OCI-LY7 (cell line): ENCODE data around the gene PIEZO1. TPM values are rescaled to one million over a fixed set of nuclear protein-coding genes. Genes with fewer than 3 reads are reported as not detected.

ENCODE experiments used
- BruUV-seq: library from RNA; stranded (reverse); fragments of 400-500 nt; replicated peaks from 2 replicates; lab custom pipeline; 2021; lab: Mats Ljungman, UMichigan
- CTCF ChIA-PET: fragments of 300-600 bp; sonication (Branson Sonifier 250); formaldehyde crosslinking; loops from one replicate; lab custom pipeline; 2022; ENCODE audit warnings: antibody characterized with exemption; ENCODE audit not compliant: unreplicated experiment; lab: Charles Lee
- POLR2A ChIA-PET: fragments of 300-600 bp; sonication (Branson Sonifier 250); formaldehyde crosslinking; loops from one replicate; lab custom pipeline; 2022; ENCODE audit warnings: antibody characterized with exemption; lab: Charles Lee
- DNase-seq: peaks from one replicate; pipeline ENCODE4 v3.0.0-alpha.2; 2015; ENCODE audit warnings: low spot score
- H2AFZ ChIP-seq: fragments of 200-600 bp; sonication (generic), shearing (Covaris generic); 2 replicates; pipeline ENCODE4 v1.6.1; 2014; ENCODE audit warnings: mild to moderate bottlenecking, antibody characterized with exemption, low read length, moderate library complexity
- H3K27ac ChIP-seq: fragments of 200-600 bp; sonication (generic); 2 replicates; pipeline ENCODE4 v1.5.1; 2014; ENCODE audit warnings: mixed run types, low read depth, mild to moderate bottlenecking, moderate library complexity, low read length, inconsistent platforms; ENCODE audit not compliant: poor library complexity, severe bottlenecking
- H3K36me3 ChIP-seq: fragments of 200-600 bp; sonication (generic); 2 replicates; pipeline ENCODE4 v1.6.1; 2014; ENCODE audit warnings: mild to moderate bottlenecking, antibody characterized with exemption, low read length, moderate library complexity, mixed read lengths; ENCODE audit not compliant: insufficient read depth
- H3K4me1 ChIP-seq: fragments of 200-600 bp; sonication (generic); 2 replicates; pipeline ENCODE4 v1.5.1; 2014; ENCODE audit warnings: mild to moderate bottlenecking, low read length; ENCODE audit not compliant: insufficient read depth, poor library complexity, severe bottlenecking
- H3K4me2 ChIP-seq: fragments of 200-600 bp; sonication (generic); 2 replicates; pipeline ENCODE4 v1.6.1; 2014; ENCODE audit warnings: mild to moderate bottlenecking, low read length
- H3K4me3 ChIP-seq: fragments of 200-600 bp; sonication (generic); 2 replicates; pipeline ENCODE4 v1.5.1; 2014; ENCODE audit warnings: mild to moderate bottlenecking, low read depth, low read length; ENCODE audit not compliant: poor library complexity, severe bottlenecking
- H3K79me2 ChIP-seq: fragments of 200-600 bp; sonication (generic); 2 replicates; pipeline ENCODE4 v1.6.1; 2016; ENCODE audit warnings: low read depth, mild to moderate bottlenecking, low read length, moderate library complexity, mixed read lengths; ENCODE audit not compliant: insufficient read depth
- H3K9me2 ChIP-seq: fragments of 200-600 bp; sonication (generic); 2 replicates; pipeline ENCODE4 v1.6.1; 2016; ENCODE audit warnings: mild to moderate bottlenecking, low read length, mixed read lengths; ENCODE audit not compliant: insufficient read depth
- H3K9me3 ChIP-seq: fragments of 200-600 bp; sonication (generic); 2 replicates; pipeline ENCODE4 v1.6.1; 2014; ENCODE audit warnings: mild to moderate bottlenecking, mixed run types, low read length, mixed read lengths
- H4K20me1 ChIP-seq: fragments of 200-600 bp; sonication (generic); 2 replicates; pipeline ENCODE4 v1.6.1; 2014; ENCODE audit warnings: mild to moderate bottlenecking, antibody characterized with exemption, low read length, moderate library complexity, mixed read lengths; ENCODE audit not compliant: insufficient read depth
- EZH2phosphoT487 ChIP-seq: fragments of 200-600 bp; sonication (generic); IDR thresholded peaks from 2 replicates; pipeline ENCODE4 v1.6.1; 2018; ENCODE audit warnings: low read depth, borderline replicate concordance, mild to moderate bottlenecking, mixed run types, antibody characterized with exemption, low read length, moderate library complexity, mixed read lengths
- intact Hi-C: fragments of 100-400 bp; cut with micrococcal nuclease; formaldehyde crosslinking; loops from one replicate; pipeline ENCODE4 v1.10.0; 2022; ENCODE audit not compliant: unreplicated experiment
- total RNA-seq, 2 experiments: library from RNA; depleted of rRNA in 1 of 2; stranded (reverse); fragments of >200 nt in 1 of 2; shearing (Covaris generic) in 1 of 2; gene quantifications; 2 replicates each; pipeline ENCODE4 v1.2.3, GENCODE V29; 2014 to 2022
- TF ChIP-seq, protein P1 (sequence below): fragments of 200-600 bp; sonication (generic); conservative IDR thresholded peaks from 2 replicates; pipeline ENCODE4 v1.5.1; 2014; ENCODE audit warnings: mild to moderate bottlenecking, antibody characterized with exemption, low read length, moderate library complexity, mixed read lengths

The PIEZO1 gene
- total RNA-seq, 2 experiments from 2014 or later, result 144 to 154 TPM

- H3K4me1 ChIP-seq, result peaks cover 30% of the 10 kb centered on the region
- CTCF ChIA-PET, result interaction anchor here (1.0 to 1.2 kb wide), 2 partner anchors 43 to 357 kb away, joined by 3 read pairs; no protein-coding TSS in a partner anchor
- H3K36me3 ChIP-seq, result peaks cover 54% of the 10 kb centered on the region
- H2AFZ ChIP-seq, result no peak overlapping the region
- H3K4me3 ChIP-seq, result peak overlapping the region; percentile 75
- peak overlapping the region; percentile 74 for H3K4me2 ChIP-seq
- peak; percentile 58 for DNase-seq
- intact Hi-C loops, result loop anchor here (10.0 kb wide), 1 partner anchor 284 kb away; the partner anchor contains the start of gene ACSF3
- H4K20me1 ChIP-seq, result no peaks in the 10 kb centered on the region
- no peaks in the 10 kb centered on the region for H3K9me2 ChIP-seq
- no peaks in the 10 kb centered on the region for H3K9me3 ChIP-seq
- peaks cover 22% of the 10 kb centered on the region; the same call in 1 of the 2 replicates for H3K79me2 ChIP-seq
- BruUV-seq, result no TSS peak
- POLR2A ChIA-PET, result interaction anchor here (1.1 to 2.4 kb wide), 5 partner anchors 9 to 383 kb away, joined by 4 to 10 read pairs (median 6); no protein-coding TSS in a partner anchor
- H3K27ac ChIP-seq, result peak overlapping the region; percentile 76
- no peak for TF ChIP-seq EZH2phosphoT487
- TF ChIP-seq, protein P1, sequence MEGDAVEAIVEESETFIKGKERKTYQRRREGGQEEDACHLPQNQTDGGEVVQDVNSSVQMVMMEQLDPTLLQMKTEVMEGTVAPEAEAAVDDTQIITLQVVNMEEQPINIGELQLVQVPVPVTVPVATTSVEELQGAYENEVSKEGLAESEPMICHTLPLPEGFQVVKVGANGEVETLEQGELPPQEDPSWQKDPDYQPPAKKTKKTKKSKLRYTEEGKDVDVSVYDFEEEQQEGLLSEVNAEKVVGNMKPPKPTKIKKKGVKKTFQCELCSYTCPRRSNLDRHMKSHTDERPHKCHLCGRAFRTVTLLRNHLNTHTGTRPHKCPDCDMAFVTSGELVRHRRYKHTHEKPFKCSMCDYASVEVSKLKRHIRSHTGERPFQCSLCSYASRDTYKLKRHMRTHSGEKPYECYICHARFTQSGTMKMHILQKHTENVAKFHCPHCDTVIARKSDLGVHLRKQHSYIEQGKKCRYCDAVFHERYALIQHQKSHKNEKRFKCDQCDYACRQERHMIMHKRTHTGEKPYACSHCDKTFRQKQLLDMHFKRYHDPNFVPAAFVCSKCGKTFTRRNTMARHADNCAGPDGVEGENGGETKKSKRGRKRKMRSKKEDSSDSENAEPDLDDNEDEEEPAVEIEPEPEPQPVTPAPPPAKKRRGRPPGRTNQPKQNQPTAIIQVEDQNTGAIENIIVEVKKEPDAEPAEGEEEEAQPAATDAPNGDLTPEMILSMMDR, result no peak
Observed at GRCh38 chr16:88810166-88810911, 25.3 kb upstream of the PIEZO1 start.

DNA sequence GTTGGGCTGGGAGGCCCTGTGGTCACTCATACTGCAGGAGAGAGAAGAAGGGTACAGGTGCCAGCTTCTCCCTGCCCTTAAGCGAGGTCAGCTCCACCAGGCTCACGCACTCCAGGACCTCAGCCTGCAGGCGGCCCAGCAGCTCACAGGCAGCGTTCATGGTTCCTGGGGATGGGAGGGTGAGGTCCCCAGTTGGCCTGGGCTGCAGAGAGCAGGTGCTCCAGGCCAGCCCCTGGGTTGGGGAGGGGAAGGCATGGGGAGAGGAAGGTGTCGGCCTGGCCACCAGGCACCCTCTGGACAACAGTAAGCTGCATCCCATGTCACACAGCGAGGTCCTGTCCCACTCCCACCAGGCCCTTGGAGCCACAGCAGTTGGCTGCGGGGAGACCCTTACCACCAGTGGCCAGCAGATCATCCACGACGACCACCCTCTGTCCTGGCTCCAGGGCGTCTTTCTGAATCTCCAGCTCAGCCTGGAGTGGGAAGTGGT lies 24.7 kb upstream of the PIEZO1 start:
- Histone ChIP-seq H4K20me1 (no peaks in the 10 kb centered on the region), H3K9me2 (no peaks in the 10 kb centered on the region), H3K9me3 (no peaks in the 10 kb centered on the region), H3K4me3 (peak overlapping the region; percentile 75), H3K4me1 (peaks cover 37% of the 10 kb centered on the region), H2AFZ (no peak overlapping the region), H3K27ac (peak overlapping the region; percentile 76), H3K36me3 (peaks cover 60% of the 10 kb centered on the region), H3K79me2 (peaks cover 28% of the 10 kb centered on the region), H3K4me2 (peak overlapping the region; percentile 74)
- TF ChIP-seq, protein P1, result no peak
- no peak for TF ChIP-seq EZH2phosphoT487
- CTCF ChIA-PET, result interaction anchor here (1.0 kb wide), 1 partner anchor 43 kb away, joined by 3 read pairs; no protein-coding TSS in a partner anchor
- intact Hi-C loops, result loop anchor here (10.0 kb wide), 1 partner anchor 285 kb away; the partner anchor contains the start of gene ACSF3
- POLR2A ChIA-PET, result interaction anchor here (1.1 to 2.4 kb wide), 5 partner anchors 8 to 383 kb away, joined by 4 to 10 read pairs (median 6); no protein-coding TSS in a partner anchor
- BruUV-seq, result TSS peak; percentile 85
- DNase-seq, result no peak
